NCI-H1417 (cell line): ENCODE measurements around the gene SNX24.
"Not testable (repeated sequence)": the region's sequence is repeated elsewhere in the genome, so short reads cannot be mapped to it uniquely, and the experiment has no call there.

Source experiments
- DNase-seq, 3 experiments: peaks; one replicate each; lab custom pipeline; 2025; lab: John Stamatoyannopoulos, UW

SNX24 gene

GRCh38 chr5:122845229-122846050 is at the start of gene SNX24:
Gene SNX24, plus strand, starts transcription at chr5:122845613. Its CDS starts 21 bp downstream, at chr5:122845634.
- peak; percentile 71 to 84 (median 81) for DNase-seq

- no peak for DNase-seq
Observed at GRCh38 chr5:122805481-122805880, 39.9 kb upstream of the SNX24 start.

- no peak for DNase-seq
Observed at GRCh38 chr5:122810405-122810804, 35.0 kb upstream of the SNX24 start.

DNA sequence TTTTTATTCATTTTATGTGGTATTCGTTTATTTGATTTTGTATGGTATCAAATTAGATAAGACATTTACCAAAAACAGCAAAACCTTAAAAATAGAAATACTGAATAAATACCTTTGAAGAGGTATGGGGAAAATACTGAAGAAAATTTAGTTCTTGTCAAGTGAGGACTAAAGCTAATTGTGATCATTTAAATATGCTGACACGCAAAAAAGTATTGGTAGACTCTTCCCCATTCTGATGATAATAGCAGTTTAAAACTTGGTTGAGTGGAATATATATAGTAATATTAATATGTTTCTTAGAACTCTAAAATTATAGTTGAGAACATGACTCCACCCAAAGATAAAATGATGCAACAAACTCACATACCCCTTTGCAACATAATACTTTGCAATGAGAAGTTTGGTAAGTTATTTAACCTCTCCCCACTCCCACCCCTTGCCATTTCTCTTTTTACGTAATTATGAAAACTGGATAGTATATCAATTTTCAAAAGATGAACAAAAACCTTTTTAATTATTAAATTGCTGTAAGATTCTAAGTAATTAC is 30.1 kb upstream of the SNX24 start:
- DNase-seq: no peak

- peak in 2 of 3 experiments; percentile 36 to 80 for DNase-seq
Observed at GRCh38 chr5:122816756-122817155, 28.7 kb upstream of the SNX24 start.

GRCh38 chr5:122831984-122832383 is 13.4 kb upstream of the SNX24 start:
- no peak for DNase-seq

DNA sequence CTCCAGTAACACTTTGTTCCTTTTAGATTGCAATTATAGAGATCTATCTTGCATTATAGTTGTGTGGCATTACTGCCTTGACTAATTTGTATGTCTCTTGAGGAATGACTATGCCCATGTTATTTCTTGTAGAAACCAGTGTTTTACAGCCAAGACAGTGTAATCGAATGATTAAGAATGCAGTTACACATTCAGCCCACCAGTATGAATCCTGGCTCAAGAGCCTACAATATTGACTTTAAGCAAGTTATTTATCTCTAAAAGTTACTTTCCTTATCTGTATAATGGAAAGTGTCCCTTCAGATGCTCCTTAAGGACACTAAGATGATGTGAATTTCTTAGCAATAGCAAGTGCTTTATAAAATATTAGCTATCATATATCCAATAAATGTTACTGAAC is 9.7 kb upstream of the SNX24 start:
- DNase-seq: no peak

- no peak for DNase-seq
Observed at GRCh38 chr5:122836947-122837346, 8.5 kb upstream of the SNX24 start.

GRCh38 chr5:122839731-122840130 is 5.7 kb upstream of the SNX24 start:
- DNase-seq: no peak

GRCh38 chr5:122842016-122842580 is 3.3 kb upstream of the SNX24 start:
- DNase-seq: no peak

DNA sequence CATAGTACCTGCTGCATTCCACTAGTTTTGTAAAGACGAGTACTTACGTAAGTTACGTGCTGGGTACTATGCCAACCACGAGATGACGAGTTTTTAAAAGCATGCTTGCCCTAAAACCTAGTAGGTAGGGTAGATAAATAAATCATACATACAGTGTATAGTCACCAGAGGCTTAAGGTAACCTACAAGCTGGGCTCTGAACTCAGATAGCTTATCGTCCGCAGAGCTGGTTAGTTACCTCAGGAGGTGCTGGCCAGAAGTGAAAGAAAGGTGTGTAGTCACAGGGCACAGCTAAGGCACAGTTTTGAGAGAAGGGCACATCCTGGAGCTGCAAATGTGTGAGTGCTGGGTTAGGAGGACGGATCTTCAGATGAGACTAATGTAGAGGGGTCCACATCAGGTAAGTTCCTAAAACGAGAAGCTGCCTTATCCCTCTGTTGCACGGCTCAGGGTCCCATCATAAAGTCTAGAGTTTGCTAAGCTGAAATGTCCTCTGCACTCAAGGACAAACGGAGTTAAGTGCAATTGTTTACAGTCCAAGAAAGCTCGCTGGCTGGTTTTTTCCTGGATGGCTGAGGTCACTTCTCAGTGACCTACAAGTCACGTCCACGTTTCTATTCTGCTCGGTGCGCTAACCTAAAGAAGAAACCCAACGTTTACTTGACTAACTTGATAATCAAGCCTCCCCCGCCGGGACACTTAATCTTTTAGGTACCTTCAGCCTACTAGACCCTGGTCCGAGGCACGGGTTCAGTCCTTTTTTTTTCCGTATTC is 1.1 kb upstream of the SNX24 start:
- DNase-seq: peak in 1 of 3 experiments; percentile 28

GRCh38 chr5:122844910-122845228 is 544 bp upstream of the SNX24 start:
- DNase-seq: no peak

DNA sequence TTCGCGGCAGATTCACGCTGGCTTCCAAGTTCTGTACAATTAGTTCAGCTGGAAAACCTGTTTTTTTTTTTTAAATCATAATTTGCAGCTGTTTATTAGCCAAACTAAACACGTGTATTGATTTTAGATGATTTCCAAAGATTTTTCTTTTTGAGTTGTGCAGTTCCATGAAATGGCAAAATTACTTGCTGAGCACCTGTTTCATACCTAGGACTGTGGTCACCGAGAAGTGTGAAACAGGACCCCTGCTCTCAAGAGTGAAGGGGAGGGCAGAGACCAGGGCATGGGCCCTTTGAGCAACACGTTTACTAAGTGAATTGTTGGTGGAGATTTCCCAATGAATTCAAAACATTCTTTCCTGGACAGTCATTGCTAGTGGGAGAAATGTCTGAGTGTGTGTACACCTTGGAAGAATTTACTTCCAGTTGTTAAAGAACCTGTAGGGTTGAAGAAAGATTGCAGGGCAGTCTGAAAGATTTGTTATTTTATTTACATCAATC is 688 bp downstream of the SNX24 start:
- peak in 2 of 3 experiments; percentile 54 to 70 for DNase-seq

- no peak for DNase-seq
Observed at GRCh38 chr5:122847687-122848081, 2.3 kb downstream of the SNX24 start.

DNA sequence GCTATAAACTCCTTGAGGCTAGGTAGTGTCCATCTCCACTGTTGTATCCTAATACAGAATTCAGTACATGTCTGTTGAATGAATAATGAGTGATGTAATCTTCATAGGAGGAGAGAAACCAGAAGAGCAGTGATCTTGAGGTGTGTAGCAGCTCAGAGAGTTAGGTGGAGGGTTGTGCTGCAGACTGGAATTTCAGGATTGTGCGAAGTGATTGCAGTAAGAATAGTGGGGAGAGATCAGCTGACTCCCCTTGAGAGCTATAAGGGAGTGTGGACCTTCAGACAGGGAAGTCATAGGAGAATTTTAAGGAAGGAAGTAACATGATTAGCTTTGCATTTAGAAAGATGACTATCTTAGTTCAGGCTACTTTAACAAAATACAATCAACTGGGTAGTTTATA is 4.4 kb downstream of the SNX24 start:
- no peak for DNase-seq

GRCh38 chr5:122857538-122857937 is 12.1 kb downstream of the SNX24 start:
- not testable (repeated sequence) for DNase-seq

DNA sequence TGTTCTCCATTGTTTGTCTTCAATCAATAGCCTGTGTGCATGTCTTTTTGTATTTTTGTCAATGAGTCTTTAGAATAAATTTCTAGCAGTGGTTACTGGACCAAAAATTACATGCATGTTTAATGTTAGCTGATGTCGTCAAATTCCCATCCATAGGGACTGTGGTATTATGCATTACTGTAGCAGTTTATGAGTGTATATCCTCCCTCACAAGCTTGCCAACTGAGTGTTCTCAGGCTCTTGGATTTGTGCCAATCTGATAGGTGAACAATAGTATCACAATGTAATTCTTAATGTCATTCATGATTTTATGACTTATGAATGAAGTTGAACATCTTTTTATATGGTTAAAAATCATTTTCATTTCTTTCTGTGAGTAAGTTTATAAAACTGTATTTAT is 13.0 kb downstream of the SNX24 start:
- peak in 1 of 3 experiments; percentile 16 for DNase-seq

- no peak for DNase-seq
Observed at GRCh38 chr5:122863240-122863639, 17.8 kb downstream of the SNX24 start.

- no peak for DNase-seq
Observed at GRCh38 chr5:122863721-122864120, 18.3 kb downstream of the SNX24 start.

DNA sequence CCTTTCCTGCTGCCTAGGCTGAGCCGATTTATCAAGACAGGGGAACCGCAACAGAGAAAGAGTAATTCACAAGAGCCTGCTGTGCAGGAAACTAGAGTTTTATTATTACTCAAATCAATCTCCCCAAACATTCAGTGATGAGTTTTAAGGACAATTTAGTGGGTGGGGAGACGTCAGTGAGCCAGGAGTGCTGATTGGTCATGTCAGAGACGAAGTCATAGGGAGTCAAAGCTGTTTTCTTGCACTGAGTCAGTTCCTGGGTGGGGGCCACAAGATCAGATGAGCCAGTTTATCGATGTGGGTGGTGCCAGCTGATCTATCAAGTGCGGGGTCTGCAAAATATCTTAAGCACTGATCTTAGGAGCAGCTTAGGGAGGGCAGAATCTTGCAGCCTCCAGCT is 19.0 kb downstream of the SNX24 start:
- DNase-seq: no peak

DNA sequence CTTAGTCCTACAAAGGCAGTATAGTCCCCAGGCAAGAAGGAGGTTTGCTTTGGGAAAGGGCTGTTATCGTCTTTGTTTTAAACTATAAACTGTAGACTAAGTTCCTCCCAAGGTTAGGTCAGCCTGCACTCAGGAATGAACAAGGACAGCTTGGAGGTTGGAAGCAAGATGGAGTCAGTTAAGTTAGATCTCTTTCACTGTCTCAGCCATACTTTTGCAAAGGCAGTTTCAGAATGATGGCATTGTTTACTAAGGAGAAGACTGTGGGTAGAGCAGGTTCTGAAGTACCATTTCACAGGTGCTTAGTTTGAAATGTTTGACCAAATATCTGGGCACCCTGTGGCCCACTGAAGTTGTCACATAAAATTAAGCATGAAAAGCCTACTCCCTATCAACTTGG is 19.4 kb downstream of the SNX24 start:
- no peak for DNase-seq

DNA sequence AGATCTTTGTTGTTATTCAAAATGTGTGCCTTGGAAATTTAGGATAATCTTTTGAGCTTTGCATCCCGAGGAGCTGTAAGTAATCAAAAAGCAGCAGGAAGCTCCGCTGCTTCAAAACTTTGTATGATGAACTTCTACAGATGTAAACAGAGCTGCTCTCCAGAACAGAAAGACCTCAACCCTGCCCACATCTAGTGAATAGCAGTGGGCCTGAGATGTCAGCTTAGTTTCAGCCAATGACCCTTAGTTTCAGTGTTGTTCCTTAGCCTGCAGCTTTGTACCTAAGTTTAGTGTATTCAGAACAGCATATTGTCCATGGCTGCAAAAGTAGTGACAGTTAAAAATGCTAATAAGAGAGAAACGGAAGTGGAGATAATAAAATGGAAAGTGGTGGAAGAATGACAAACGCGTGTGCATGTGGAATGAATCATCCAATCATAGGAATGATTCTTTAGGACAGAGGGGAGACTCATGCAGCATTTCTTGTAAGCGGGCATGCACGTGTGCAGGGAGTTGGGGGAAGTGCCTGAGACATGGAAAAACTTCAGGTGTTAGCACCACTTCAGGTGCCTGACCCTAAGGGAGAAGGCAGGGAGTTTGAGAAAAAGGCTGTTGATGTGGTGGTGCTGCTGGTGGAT is 24.9 kb downstream of the SNX24 start:
- no peak for DNase-seq
